ENCODE measurements around the gene TMOD1.
"Not testable (repeated sequence)": the region's sequence is repeated elsewhere in the genome, so short reads cannot be mapped to it uniquely, and the experiment has no call there.

TMOD1 gene

GRCh38 chr9:97501177-97501971, at the start of gene TMOD1:
Gene TMOD1 (plus strand): TSS chr9:97501666. CDS start chr9:97524189, 22,523 bp downstream.
- DNase-seq: peak; percentile 16 to 20

- DNase-seq: not testable (repeated sequence)
Measured at GRCh38 chr9:97453573-97453972, 47.9 kb upstream of the TMOD1 start.

- not testable (repeated sequence) for DNase-seq
Measured at GRCh38 chr9:97456841-97457240, 44.6 kb upstream of the TMOD1 start.

- DNase-seq: no peak
Measured at GRCh38 chr9:97459326-97459725, 42.1 kb upstream of the TMOD1 start.

GRCh38 chr9:97462159-97462558, 39.3 kb upstream of the TMOD1 start:
- no peak for DNase-seq

- no peak for DNase-seq
Measured at GRCh38 chr9:97462914-97463313, 38.6 kb upstream of the TMOD1 start.

GRCh38 chr9:97468658-97469448, 32.6 kb upstream of the TMOD1 start:
- peak; percentile 2 to 7 for DNase-seq

- DNase-seq: no peak
Measured at GRCh38 chr9:97470076-97470475, 31.4 kb upstream of the TMOD1 start.

- no peak for DNase-seq
Measured at GRCh38 chr9:97473717-97474116, 27.7 kb upstream of the TMOD1 start.

- no peak for DNase-seq
Measured at GRCh38 chr9:97474372-97474925, 27.0 kb upstream of the TMOD1 start.

GRCh38 chr9:97475059-97475458, 26.4 kb upstream of the TMOD1 start:
- no peak for DNase-seq

GRCh38 chr9:97478301-97478981, 23.0 kb upstream of the TMOD1 start:
- no peak for DNase-seq

- DNase-seq: no peak
Measured at GRCh38 chr9:97479496-97480159, 21.8 kb upstream of the TMOD1 start.

- DNase-seq: no peak
Measured at GRCh38 chr9:97480174-97480573, 21.3 kb upstream of the TMOD1 start.

- no peak for DNase-seq
Measured at GRCh38 chr9:97480749-97481148, 20.7 kb upstream of the TMOD1 start.

- no peak for DNase-seq
Measured at GRCh38 chr9:97484134-97484533, 17.3 kb upstream of the TMOD1 start.

GRCh38 chr9:97487107-97487506, 14.4 kb upstream of the TMOD1 start:
- no peak for DNase-seq

GRCh38 chr9:97487861-97488260, 13.6 kb upstream of the TMOD1 start:
- DNase-seq: no peak

- DNase-seq: no peak
Measured at GRCh38 chr9:97491216-97491999, 10.1 kb upstream of the TMOD1 start.

GRCh38 chr9:97497558-97498375, 3.7 kb upstream of the TMOD1 start:
- DNase-seq: not testable (repeated sequence)

- DNase-seq: not testable (repeated sequence)
Measured at GRCh38 chr9:97498846-97499245, 2.6 kb upstream of the TMOD1 start.
